OCI-LY1 (cell line): ENCODE data around the gene CDH4.

ENCODE experiments used
- H2AFZ ChIP-seq: fragments of 200-600 bp; sonication (generic), shearing (Covaris generic); 2 replicates; pipeline ENCODE4 v1.6.0; 2014; ENCODE audit warnings: antibody characterized with exemption, mild to moderate bottlenecking, low read length
- H3F3A ChIP-seq: fragments of 200-600 bp; sonication (generic), shearing (Covaris generic); 2 replicates; pipeline ENCODE4 v1.6.0; 2014; ENCODE audit warnings: mild to moderate bottlenecking, antibody characterized with exemption, low read length, moderate library complexity; ENCODE audit not compliant: insufficient read depth
- H3K27ac ChIP-seq: fragments of 200-600 bp; sonication (generic); 2 replicates; pipeline ENCODE4 v1.5.1; 2014; ENCODE audit warnings: low read length, mixed run types, mild to moderate bottlenecking, low read depth; ENCODE audit not compliant: poor library complexity, severe bottlenecking
- H3K27me3 ChIP-seq: fragments of 200-600 bp; sonication (generic); 2 replicates; pipeline ENCODE4 v1.6.0; 2014; ENCODE audit warnings: antibody characterized with exemption, mild to moderate bottlenecking, low read length, moderate library complexity; ENCODE audit not compliant: insufficient read depth
- H3K36me3 ChIP-seq: fragments of 200-600 bp; sonication (generic); 2 replicates; pipeline ENCODE4 v1.6.1; 2014; ENCODE audit warnings: mild to moderate bottlenecking, antibody characterized with exemption, low read length, moderate library complexity, mixed read lengths; ENCODE audit not compliant: insufficient read depth
- H3K4me1 ChIP-seq: fragments of 200-600 bp; sonication (generic); 2 replicates; pipeline ENCODE4 v1.5.1; 2014; ENCODE audit warnings: mild to moderate bottlenecking, low read length, moderate library complexity; ENCODE audit not compliant: insufficient read depth, severe bottlenecking
- H3K4me2 ChIP-seq: fragments of 200-600 bp; sonication (generic), shearing (Covaris generic); 2 replicates; pipeline ENCODE4 v1.6.1; 2014; ENCODE audit warnings: low read length
- H3K4me3 ChIP-seq: fragments of 200-600 bp; sonication (generic); 2 replicates; pipeline ENCODE4 v1.5.1; 2014; ENCODE audit warnings: low read length, low read depth, mild to moderate bottlenecking, mixed read lengths; ENCODE audit not compliant: poor library complexity, severe bottlenecking
- H3K79me2 ChIP-seq: fragments of 200-600 bp; shearing (Covaris generic); 2 replicates; pipeline ENCODE4 v1.6.1; 2016; ENCODE audit warnings: mixed run types, low read length, mixed read lengths; ENCODE audit not compliant: insufficient read depth
- H3K9ac ChIP-seq: fragments of 200-600 bp; sonication (generic), shearing (Covaris generic); 2 replicates; pipeline ENCODE4 v1.6.1; 2014; ENCODE audit warnings: mild to moderate bottlenecking, low read length, mixed read lengths
- H3K9me2 ChIP-seq: fragments of 200-600 bp; sonication (generic), shearing (Covaris generic); 2 replicates; pipeline ENCODE4 v1.6.1; 2014; ENCODE audit warnings: low read depth, mild to moderate bottlenecking, low read length, mixed read lengths
- H3K9me3 ChIP-seq: fragments of 200-600 bp; shearing (Covaris generic); 2 replicates; pipeline ENCODE4 v1.6.1; 2014; ENCODE audit warnings: low read length, mixed read lengths
- H4K20me1 ChIP-seq: fragments of 200-600 bp; sonication (generic), shearing (Covaris generic); 2 replicates; pipeline ENCODE4 v1.6.0; 2016; ENCODE audit warnings: mild to moderate bottlenecking, low read length; ENCODE audit not compliant: insufficient read depth
- CTCF ChIP-seq: fragments of 200-600 bp; sonication (generic), shearing (Covaris generic); IDR thresholded peaks from 2 replicates; pipeline ENCODE4 v1.5.1; 2017; ENCODE audit warnings: mild to moderate bottlenecking, antibody characterized with exemption, low read length, moderate library complexity, mixed read lengths
- EZH2 ChIP-seq: fragments of 200-600 bp; sonication (generic), shearing (Covaris generic); IDR thresholded peaks from 2 replicates; pipeline ENCODE4 v1.8.0; 2017; ENCODE audit warnings: borderline replicate concordance, mixed run types, mild to moderate bottlenecking, antibody characterized with exemption, low read length, moderate library complexity, mixed read lengths

CDH4 gene

DNA sequence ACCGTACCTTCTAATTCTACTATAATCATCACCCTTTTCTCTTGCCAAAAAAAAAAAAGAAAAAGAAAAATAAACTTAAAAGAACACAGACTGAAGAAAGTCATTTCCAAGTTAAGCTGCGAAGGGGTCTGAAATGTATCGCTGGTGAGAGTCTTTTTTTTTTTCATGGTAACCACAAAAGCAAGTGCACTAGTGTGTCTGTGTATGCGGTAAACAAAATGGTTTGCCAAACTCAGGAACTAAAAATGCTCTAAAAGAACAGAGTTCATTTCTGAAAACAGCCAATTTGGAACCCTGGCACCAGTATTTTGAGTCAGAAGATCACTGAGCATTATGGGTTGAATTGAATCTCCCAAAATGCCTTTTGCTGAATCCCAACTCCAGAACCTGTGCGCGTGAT lies 46.6 kb downstream of the CDH4 start:
- no peak overlapping the region for H3K27ac ChIP-seq
- H3K36me3 ChIP-seq: no peaks in the 10 kb centered on the region
- no peak overlapping the region for H2AFZ ChIP-seq
- H3K79me2 ChIP-seq: no peaks in the 10 kb centered on the region
- H4K20me1 ChIP-seq: no peaks in the 10 kb centered on the region
- H3K9me3 ChIP-seq: no peaks in the 10 kb centered on the region
- H3K27me3 ChIP-seq: no peaks in the 10 kb centered on the region; the same call in 1 of the 2 replicates
- no peak for TF ChIP-seq CTCF
- no peaks in the 10 kb centered on the region for H3F3A ChIP-seq
- no peak overlapping the region for H3K9ac ChIP-seq
- no peaks in the 10 kb centered on the region for H3K9me2 ChIP-seq
- no peak overlapping the region for H3K4me3 ChIP-seq
- H3K4me2 ChIP-seq: no peak overlapping the region
- H3K4me1 ChIP-seq: no peaks in the 10 kb centered on the region

DNA sequence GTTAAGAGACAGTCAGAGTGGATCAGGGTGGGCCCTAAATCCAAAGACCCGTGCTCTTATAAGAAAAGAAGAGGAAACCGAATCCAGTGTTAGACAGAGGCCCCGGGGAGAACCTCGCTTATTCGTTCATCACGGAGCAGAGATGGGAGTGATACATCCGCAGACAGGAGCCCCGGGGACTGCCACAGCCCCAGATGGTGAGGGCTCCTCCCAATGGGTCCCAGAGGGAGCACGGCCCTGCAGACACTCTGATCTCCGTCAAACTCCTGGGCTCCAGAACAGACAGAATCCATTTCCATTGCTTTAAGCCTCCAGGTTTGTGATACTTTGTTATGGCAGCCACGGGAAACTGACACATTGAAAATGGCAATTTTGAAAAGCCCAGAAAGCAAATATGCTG lies 47.0 kb downstream of the CDH4 start:
- TF ChIP-seq CTCF: no peak
- no peak for TF ChIP-seq EZH2
- Histone ChIP-seq H2AFZ (no peak overlapping the region), H3K9me2 (no peaks in the 10 kb centered on the region), H3K79me2 (no peaks in the 10 kb centered on the region), H3K27me3 (no peaks in the 10 kb centered on the region; the same call in 1 of the 2 replicates), H3K36me3 (no peaks in the 10 kb centered on the region), H3K4me3 (no peak overlapping the region), H4K20me1 (no peaks in the 10 kb centered on the region), H3K4me2 (no peak overlapping the region), H3K27ac (no peak overlapping the region), H3K9me3 (no peaks in the 10 kb centered on the region), H3F3A (no peaks in the 10 kb centered on the region), H3K4me1 (no peaks in the 10 kb centered on the region), H3K9ac (no peak overlapping the region)

GRCh38 chr20:61299618-61300017 lies 47.6 kb downstream of the CDH4 start:
- no peaks in the 10 kb centered on the region for H3K9me2 ChIP-seq
- no peaks in the 10 kb centered on the region for H3K79me2 ChIP-seq
- no peak overlapping the region for H2AFZ ChIP-seq
- no peak for TF ChIP-seq CTCF
- TF ChIP-seq EZH2: no peak
- no peak overlapping the region for H3K4me3 ChIP-seq
- no peaks in the 10 kb centered on the region for H3F3A ChIP-seq
- no peaks in the 10 kb centered on the region for H3K4me1 ChIP-seq
- no peaks in the 10 kb centered on the region for H3K9me3 ChIP-seq
- H3K36me3 ChIP-seq: no peaks in the 10 kb centered on the region
- H3K9ac ChIP-seq: no peak overlapping the region
- H3K27me3 ChIP-seq: no peaks in the 10 kb centered on the region; the same call in 1 of the 2 replicates
- H3K27ac ChIP-seq: no peak overlapping the region
- H3K4me2 ChIP-seq: no peak overlapping the region
- no peaks in the 10 kb centered on the region for H4K20me1 ChIP-seq
